Neural crest cell (in vitro differentiated cells): Measurements from ENCODE around the gene PERCC1. TPM values are rescaled to one million over a fixed set of nuclear protein-coding genes. Genes with fewer than 3 reads are reported as not detected.

Experiments used
- DNase-seq: peaks from one replicate; pipeline ENCODE4 v3.0.0; 2021; ENCODE audit warnings: low read depth, mixed read lengths, low spot score
- H3K27ac Mint-ChIP-seq: one replicate; pipeline ENCODE4 v1.8.0; 2021; ENCODE audit warnings: mild to moderate bottlenecking, mixed read lengths; ENCODE audit not compliant: unreplicated experiment
- H3K27me3 Mint-ChIP-seq: 2 replicates; pipeline ENCODE4 v1.8.0; 2021; ENCODE audit warnings: low read depth, mild to moderate bottlenecking, mixed read lengths
- H3K36me3 Mint-ChIP-seq: 2 replicates; pipeline ENCODE4 v1.8.0; 2021; ENCODE audit warnings: low read depth, mild to moderate bottlenecking, mixed read lengths
- H3K4me1 Mint-ChIP-seq: 2 replicates; pipeline ENCODE4 v1.8.0; 2021; ENCODE audit warnings: mixed read lengths
- H3K4me3 Mint-ChIP-seq: one replicate; pipeline ENCODE4 v1.8.0; 2021; ENCODE audit warnings: mild to moderate bottlenecking, mixed read lengths
- H3K9me3 Mint-ChIP-seq: 2 replicates; pipeline ENCODE4 v1.8.0; 2021; ENCODE audit warnings: mixed read lengths
- long read RNA-seq: library from polyadenylated mRNA; unstranded; transcript quantifications from one replicate; pipeline ENCODE4 v2.0.0, GENCODE V29; 2020
- total RNA-seq: library from RNA; stranded (reverse); gene quantifications from 2 replicates; pipeline ENCODE4 v1.2.1, GENCODE V29; 2021
- TF ChIP-seq, protein P1 (sequence below): fragments of 200-600 bp; sonication (generic); conservative IDR thresholded peaks from 2 replicates; pipeline ENCODE4 v1.5.0; 2021; ENCODE audit warnings: antibody characterized with exemption, mild to moderate bottlenecking

PERCC1 gene
- total RNA-seq = not detected in 2 replicates
- long read RNA-seq = 0 reads

DNA sequence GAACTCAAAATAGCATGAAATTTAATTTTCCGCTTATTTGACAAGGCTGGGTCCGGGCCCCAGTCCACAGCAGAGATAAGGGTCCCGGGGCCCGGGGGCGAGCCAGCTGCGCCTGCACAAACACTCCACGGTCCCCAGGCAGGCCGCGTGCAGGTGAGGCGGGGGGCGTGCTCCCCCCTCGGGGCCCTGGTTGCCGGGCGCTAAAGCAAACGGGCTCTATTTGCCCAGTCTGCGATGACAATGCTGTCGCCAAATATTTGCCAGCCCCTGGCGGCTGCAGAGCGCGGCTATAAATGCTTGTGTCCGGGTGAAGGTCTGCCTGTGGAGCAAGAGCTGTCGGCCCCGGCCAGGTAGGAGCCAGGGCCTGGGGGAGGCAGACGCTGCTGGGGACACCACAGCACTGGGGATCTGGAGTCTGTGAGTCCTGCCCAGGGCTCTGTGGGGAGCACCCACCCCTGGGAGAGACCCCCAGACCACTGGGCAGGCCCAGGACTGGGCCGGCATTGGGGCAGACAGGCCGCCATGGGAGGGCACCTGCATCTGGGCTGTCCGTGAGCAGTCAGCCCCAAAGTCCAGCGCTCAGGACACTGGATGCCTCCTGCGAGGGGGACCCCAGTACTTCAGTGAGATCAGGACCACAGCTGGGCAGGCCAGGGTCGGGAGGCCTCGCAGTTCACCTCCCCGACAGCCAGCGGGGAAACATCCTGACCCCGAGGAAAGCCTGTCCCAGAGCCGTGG, at the start of gene PERCC1:
Gene PERCC1 (plus strand): TSS at position 320 of the 738 bp plus-strand sequence. CDS start 1,516 bp downstream, outside the sequence.
- Mint-ChIP-seq H3K4me3 (no peak within 1 kb of the TSS), H3K36me3 (no peaks in the 10 kb centered on the region), H3K27me3 (no peaks in the 10 kb centered on the region), H3K27ac (peak within 1 kb of the TSS; percentile 27), H3K4me1 (no peaks in the 10 kb centered on the region), H3K9me3 (no peaks in the 10 kb centered on the region)
- TF ChIP-seq, protein P1, sequence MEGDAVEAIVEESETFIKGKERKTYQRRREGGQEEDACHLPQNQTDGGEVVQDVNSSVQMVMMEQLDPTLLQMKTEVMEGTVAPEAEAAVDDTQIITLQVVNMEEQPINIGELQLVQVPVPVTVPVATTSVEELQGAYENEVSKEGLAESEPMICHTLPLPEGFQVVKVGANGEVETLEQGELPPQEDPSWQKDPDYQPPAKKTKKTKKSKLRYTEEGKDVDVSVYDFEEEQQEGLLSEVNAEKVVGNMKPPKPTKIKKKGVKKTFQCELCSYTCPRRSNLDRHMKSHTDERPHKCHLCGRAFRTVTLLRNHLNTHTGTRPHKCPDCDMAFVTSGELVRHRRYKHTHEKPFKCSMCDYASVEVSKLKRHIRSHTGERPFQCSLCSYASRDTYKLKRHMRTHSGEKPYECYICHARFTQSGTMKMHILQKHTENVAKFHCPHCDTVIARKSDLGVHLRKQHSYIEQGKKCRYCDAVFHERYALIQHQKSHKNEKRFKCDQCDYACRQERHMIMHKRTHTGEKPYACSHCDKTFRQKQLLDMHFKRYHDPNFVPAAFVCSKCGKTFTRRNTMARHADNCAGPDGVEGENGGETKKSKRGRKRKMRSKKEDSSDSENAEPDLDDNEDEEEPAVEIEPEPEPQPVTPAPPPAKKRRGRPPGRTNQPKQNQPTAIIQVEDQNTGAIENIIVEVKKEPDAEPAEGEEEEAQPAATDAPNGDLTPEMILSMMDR = peak; percentile 30
- DNase-seq = no peak

DNA sequence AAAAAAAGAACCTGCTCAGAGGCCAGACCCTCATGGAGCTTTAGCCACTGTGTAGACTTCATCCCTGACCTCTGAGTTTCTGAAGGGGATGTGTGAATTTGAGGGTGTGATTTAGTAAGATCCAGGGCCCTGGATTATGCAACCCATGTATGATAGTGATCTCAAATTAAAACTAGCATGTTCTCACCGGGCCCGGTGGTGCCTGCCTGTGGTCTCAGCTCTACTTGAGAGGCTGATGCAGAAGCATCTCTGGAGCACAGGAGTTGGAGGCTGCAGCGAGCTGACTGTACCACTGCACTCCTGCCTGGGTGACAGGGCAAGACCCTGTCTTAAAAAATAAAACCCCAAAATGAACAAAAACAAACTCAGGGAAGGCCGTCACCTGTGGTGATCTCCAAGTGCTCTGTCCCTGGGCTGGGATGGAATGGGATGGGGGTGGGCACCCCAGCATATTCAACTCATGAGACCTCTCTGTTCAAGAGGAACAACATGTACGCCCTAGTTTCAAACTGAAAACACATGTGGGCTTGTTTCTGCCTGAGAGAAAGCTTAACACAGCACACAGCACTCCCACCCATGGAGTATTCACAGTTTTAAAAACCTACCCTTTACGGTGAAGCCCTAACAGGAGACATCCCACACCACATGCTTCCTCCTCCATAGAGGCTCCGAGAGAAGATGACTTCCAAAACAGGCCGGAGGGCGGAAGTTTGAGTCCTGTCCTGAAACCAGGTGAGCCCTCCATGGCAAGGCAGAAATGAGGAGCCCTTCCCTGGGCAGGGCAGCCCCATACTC, 49.1 kb upstream of the PERCC1 start:
- no peak overlapping the region for H3K27ac Mint-ChIP-seq
- H3K27me3 Mint-ChIP-seq = peaks cover 2% of the 10 kb centered on the region
- peaks cover 19% of the 10 kb centered on the region for H3K4me1 Mint-ChIP-seq

GRCh38 chr16:1383556-1383955, 47.3 kb upstream of the PERCC1 start:
- Mint-ChIP-seq H3K27me3 (peaks cover 2% of the 10 kb centered on the region), H3K27ac (no peak overlapping the region), H3K36me3 (no peaks in the 10 kb centered on the region), H3K4me3 (no peak overlapping the region), H3K9me3 (no peaks in the 10 kb centered on the region), H3K4me1 (peaks cover 9% of the 10 kb centered on the region)
- TF ChIP-seq, protein P1 = no peak
- DNase-seq = no peak

More for the DNA sequence above, 49.1 kb upstream of the PERCC1 start:
- DNase-seq = no peak
- no peak overlapping the region for H3K4me3 Mint-ChIP-seq
- no peaks in the 10 kb centered on the region for H3K36me3 Mint-ChIP-seq
- TF ChIP-seq, protein P1 = no peak
- no peaks in the 10 kb centered on the region for H3K9me3 Mint-ChIP-seq

DNA sequence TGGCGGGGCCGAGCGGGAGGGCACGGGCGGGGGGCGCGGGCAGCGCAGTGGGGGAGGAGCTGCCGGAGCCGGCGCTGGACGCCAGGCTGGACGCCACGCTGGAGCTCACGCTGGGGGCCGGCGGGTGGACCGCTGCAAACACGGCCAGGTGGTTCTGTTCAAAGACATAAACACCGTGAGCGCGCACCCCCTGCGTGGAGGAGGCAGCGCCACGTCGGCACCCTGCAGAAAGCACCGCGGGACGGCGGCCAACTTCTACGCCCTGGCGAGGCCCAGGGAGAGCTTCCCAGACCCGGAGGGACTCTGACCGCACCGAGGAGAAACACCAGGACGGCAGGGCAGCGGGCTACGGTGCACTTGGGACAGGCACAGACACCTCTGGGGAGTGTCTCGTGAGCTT, 45.6 kb upstream of the PERCC1 start:
- Mint-ChIP-seq H3K27me3 (no peaks in the 10 kb centered on the region), H3K4me3 (no peak overlapping the region), H3K9me3 (no peaks in the 10 kb centered on the region), H3K36me3 (no peaks in the 10 kb centered on the region), H3K27ac (no peak overlapping the region), H3K4me1 (peaks cover under 1% of the 10 kb centered on the region)
- no peak for DNase-seq
- TF ChIP-seq, protein P1 = no peak

DNA sequence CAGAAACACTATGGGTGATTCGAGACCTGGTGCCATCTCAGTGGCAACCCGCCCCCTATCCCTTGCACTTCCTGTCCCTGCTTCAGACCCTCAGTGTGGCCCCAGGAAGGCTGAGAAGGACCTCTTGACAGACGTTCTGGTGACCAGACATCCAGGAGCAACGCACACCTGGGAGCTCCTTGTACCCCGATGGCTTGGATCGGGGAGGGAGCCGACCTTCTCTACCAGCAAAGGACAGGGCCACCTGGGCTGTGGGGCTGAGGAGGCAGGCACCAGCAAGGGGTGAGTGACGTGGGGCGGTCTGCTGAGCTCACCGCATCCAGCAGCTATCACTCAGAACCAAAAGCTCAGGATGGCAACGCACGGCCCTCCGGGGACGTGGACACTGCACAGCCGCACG, 43.5 kb upstream of the PERCC1 start:
- TF ChIP-seq, protein P1 = no peak
- Mint-ChIP-seq H3K27ac (no peak overlapping the region), H3K4me1 (no peaks in the 10 kb centered on the region), H3K27me3 (no peaks in the 10 kb centered on the region), H3K9me3 (no peaks in the 10 kb centered on the region), H3K4me3 (no peak overlapping the region), H3K36me3 (no peaks in the 10 kb centered on the region)
- no peak for DNase-seq
